ENCODE results near the gene NUFIP1.
"Not testable (repeated sequence)": the region's sequence is repeated elsewhere in the genome, so short reads cannot be mapped to it uniquely, and the experiment has no call there.

NUFIP1 gene

DNA sequence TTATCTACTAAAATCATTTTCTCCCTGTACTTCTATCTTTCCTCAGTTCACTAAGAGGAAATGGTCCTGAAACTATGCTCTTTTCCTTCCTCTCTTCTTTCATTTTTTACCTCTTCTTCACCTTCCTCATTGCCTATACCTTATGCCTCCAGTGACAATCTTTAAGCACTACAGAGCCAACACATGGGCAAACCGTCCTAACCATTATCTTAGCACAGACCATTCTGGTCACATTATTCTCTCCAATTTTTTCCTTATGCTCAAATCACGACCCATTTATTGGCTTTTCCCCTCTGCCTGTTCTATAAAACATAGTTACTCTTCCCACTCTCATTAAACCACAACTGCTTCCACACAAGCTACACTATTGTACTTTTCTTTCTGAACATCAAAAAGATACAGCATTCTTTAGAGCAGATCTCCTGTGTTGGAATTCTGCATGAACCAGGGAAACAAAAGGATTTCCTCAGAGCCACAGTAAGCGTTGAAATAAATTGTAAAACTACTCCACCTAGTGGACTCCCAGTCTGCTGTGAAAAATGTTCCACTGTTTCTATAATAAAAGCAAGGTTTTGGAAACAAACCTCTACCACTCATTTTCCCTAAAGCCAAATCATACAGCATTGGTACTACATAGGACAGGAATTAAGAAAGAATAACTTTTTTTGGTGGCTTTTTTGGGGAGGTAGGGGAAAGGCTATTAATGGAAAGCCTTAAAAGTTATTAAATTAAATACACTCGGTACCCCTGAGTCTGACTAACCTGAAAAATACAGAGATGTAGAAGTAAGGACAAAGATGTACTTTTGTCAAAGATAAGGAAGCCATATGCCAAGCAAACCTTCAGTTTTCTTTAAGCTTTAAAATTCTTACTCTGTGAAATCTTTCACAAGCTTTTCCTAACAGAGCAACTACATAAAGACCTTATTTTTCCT, 19.5 kb downstream of the NUFIP1 start:
- no peak for DNase-seq

DNA sequence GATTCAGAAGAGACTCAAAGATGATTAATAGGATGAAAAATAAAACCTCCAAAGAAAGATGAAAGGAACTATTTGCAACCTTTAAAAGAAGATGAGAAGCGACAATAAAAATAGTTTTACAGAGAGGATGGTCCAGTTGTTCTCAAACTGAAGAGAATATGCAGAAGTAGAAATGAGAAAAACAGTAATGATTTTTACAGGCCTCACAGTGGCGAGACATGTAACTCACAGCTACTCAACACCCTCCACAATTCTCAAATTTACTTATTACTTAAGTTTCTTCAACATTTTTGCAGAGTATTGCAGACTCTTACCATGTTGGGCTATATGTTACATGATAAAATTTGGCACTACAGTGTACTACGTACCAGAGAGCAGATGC, 20.8 kb downstream of the NUFIP1 start:
- no peak for DNase-seq

DNA sequence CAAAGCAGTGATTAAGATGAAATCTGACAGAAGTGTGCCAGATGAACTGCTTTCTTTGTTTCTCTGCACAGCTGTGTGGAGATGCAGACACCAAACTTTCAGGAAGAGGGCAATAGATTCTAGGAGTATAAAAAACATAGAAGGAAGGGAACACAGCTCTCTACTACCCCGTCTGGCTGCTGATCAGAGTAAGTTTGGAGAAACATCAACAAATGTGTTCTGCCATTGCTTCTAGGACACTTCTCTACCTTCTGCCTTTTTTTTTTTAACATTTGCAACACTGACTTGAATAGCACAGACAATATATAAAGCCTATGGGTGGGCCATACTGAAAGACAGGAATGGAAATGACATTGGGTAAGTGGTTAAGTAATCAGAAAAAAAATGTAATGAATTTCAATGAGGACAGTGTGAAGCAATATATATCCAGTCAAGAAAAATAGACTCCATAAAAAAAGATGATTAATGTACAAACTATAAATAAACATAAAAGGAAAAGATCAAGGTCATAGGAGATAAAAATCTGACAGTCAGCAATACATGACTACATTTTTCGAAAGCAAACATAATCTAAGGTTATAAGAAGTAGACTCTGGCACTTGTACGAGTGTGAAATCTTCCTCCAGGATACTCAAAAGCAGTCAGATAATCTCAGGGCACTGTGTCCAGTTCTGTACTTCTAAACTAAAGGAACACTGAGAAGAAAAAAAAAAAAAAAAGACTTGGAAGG, 21.4 kb downstream of the NUFIP1 start:
- DNase-seq, result no peak

DNA sequence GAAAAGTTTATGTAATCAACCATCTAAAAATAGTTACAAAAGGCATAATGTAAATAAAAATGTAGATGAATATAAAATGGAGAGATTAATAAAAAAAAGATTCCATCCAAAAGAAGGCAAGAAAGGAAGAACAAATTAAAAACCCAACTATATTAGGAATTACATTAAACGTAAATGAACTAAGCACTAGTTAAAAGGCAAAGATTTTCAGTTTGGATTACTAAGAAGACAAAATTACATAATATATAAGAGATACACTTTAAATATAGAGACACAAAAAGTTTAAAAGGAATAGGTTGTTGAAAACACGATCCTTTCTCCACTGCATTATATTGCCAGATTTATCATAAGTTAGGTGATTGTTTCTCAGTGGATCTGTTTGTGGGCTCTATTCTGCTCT, 27.3 kb downstream of the NUFIP1 start:
- DNase-seq, result no peak

DNA sequence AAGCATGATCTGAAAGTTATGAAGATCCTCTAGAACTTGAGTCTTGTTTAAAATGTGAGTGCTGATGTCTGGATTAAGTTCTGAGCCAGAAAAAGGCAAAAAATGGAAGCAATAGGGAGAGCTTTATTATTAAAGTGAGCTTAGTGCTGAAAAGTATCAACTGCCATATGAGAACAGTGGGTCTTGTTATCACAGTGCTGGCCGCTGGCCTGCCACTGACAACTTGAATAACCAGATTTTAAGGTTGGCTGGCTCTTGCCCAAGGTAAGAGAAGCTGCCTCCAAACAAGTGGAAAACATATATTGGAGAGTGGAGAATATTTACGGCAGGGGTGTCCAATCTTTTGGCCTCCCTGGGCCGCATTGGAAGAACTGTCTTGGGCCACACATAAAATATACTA, 33.9 kb downstream of the NUFIP1 start:
- no peak for DNase-seq

DNA sequence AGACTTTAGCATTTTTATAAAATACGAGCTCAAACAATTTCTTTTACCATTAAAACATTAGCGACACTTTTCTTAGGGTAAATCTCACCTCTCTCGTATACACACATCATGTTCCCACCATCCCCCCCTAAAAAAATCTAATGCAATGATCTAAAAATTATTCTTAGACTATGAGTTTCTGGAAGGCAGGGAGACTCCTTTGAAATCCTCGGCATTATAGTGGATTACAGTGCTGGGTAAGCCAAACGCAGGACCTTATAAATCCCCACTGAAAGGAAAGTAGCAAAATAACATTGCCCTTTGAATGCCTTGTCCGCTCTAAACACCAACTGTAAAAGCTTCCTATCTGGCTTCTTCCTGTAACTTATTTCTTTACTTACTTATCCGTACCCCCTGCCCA, 35.0 kb downstream of the NUFIP1 start:
- no peak for DNase-seq

DNA sequence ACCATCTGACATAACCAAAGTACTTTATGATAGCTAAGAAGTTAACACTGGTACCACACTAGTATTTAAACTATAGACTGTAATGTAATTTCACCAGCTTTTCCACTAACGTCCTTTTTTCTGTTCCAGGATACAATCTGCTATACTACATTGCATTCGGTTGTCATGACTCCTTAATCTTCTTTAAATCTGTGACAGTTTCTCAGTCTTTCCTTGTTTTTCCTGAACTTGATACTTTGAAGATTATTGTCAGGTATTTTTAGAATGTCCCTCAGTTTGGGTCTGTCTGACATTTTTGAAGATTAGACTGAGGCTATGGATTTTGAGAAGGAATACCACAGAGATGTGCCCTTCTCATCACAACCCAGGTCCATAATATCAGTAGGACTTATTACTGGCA, 36.6 kb downstream of the NUFIP1 start:
- no peak for DNase-seq

DNA sequence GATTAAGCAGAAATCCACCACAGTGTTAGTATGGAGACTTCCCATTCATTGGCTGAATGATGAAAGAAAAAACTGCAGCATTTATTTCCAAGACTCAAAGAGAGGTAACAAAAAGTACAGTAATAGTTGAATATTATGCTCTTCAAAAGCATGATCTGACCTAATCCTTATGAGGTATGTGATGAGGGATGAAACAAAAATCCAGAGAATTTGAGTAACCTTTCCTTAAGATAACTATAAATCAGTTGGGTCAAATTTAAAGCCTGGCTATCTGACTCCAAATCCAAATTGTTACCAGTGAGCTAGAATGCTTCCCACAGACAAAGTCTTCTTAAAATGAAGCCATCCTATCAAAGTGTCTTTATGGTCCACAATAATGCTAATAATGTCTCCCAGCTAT, 38.1 kb downstream of the NUFIP1 start:
- no peak for DNase-seq

DNA sequence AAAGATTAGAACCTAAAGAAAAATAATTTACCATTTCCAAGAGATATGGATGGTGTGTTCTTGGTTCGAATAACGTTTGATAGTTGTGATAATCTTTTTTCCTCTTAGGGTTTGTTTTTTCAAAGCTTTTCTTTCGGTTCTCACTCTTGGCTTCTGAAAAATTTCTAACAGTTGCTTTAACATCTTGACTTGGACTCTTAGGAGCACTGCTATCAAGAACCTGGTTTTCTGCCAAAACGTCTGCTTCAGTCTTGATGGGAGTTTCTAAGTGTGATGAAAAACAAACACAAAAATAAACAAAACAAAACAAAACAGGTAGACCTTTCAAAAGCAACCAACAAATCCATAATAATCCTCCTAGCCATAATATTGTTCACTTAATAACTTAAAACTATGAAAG, 45.9 kb downstream of the NUFIP1 start:
- not testable (repeated sequence) for DNase-seq

DNA sequence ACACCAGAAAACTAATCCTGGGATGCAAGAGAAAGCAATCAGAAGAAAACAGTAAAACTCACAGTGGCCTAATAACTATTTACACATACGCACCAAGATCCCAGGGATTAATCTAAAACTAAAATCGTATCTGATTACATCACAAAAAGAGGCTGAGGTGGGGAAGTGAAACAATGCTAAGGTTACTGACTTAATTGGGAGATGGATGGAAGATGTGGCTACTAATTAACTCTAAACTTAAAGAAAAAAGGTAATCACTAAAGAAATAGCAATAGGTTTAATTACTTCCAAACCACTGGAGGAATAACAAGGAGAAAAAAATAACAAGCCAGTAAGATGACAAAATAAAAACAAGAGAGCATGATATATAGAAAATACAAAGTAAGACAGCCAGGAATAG, 50.4 kb downstream of the NUFIP1 start:
- DNase-seq, result no peak

DNA sequence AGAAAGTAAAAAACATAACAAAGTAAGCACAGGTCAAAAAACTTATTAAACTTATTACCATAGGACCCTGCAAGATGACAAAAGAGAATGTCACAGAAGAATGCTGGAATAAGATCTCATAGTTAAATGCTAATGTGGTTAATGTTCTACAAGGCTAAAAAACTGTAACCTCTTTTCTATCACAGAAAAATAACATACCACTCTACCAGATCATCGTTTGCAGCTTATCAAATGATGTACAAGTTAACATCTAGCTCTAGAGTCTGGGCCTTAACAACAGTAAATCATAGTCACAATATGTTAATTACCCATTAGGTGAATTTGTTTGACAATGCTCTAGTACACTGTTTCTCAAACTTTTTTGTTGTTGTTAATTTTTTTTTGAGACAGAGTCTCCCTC, 53.0 kb downstream of the NUFIP1 start:
- DNase-seq, result no peak

DNA sequence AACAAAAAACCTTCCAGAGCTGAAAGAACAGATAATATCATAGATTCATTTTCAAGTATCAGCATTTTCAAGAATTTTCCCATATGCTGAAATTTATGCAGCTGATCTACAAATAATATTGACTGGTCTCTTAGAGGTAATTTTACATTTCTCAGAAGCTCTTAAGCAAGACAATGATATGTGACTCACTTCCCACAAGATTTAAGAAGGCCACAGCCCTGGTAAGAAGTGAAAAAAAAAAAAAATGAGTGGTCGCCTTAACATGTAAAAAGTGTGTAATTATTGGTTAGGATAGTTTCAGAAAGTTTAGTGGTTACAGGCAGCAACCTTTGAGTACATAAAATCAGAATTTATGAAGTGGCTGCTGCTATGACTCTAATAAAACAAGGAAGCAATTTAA, 54.5 kb downstream of the NUFIP1 start:
- DNase-seq, result no peak

DNA sequence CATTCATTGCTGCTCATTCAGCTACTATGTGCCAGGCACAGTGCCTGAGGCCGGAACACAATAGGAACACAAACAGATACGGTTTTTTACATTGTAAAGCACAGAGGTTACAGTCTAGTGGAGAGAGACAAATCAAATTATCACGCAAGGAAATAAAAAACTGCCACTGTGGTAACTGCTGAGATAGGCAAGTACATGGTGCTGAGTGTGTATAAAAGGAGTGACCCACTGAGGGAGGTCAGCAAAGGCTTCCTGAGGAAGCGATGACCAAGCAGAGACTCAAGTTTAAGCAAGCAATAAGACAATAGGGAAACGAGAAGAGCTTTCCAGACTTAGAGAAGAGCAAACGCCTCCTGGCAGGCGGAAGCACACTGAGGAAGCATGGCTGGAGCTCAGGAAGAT, 56.4 kb downstream of the NUFIP1 start:
- no peak for DNase-seq

DNA sequence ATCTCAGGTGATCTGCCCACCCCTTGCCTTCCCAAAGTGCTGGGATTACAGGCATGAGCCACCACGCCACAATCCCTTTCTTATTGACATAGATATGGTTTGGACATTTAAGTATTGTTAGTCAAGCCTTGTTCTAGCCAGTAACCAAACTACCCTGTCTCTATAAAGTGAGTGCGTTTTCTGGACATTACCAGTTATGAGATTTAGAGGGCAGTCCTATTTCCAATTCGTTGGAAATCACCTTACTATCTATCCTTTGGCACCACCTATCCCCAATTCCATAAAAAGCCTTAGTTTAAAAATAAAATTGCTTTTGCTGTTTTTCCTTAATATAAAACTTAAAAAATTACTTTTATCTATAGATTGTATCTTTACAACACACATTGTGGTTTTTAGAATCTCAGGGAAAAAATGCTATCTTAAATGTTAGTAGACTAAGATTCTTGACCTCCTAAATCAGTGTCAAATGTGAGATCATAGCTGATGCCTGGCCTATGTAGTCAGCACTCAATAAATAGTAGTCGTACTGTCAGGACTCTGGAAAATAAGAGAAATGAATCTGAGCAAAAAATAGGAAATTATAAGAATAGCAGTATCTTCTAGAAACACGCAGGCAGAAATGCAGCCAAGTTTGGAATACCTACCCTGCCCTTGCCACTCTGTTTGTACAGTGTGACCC, 57.0 kb downstream of the NUFIP1 start:
- no peak for DNase-seq

DNA sequence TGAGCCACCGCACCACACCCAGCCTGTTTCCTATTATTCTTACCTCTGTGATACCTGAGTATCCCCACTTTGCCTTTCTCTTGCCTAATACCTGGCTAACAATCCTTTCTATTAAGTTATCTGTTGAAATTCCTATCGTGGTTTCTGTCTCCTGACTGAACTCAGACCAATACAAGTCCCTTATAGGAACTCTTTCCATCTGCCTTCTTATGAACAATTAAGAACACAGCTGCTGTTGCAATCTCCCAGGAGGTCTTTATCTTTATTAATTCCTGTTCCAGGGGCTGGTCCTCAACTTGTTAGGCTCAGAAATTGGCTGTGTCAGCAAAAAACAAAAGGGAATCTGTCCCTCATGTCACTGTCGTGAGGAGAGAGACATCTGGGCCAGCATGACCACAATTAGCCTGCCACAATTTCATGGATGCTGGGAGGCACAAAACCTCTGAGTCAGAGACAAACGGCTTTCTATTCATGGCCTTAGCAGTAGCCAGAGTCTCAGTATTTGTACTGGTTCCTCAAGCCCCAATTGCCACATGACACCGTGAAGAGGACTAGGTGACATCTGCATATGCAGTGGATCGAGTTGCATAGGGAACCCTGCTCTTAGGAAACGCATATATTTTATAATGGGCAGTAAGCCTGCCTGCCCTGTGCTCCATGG, 58.2 kb downstream of the NUFIP1 start:
- no peak for DNase-seq

DNA sequence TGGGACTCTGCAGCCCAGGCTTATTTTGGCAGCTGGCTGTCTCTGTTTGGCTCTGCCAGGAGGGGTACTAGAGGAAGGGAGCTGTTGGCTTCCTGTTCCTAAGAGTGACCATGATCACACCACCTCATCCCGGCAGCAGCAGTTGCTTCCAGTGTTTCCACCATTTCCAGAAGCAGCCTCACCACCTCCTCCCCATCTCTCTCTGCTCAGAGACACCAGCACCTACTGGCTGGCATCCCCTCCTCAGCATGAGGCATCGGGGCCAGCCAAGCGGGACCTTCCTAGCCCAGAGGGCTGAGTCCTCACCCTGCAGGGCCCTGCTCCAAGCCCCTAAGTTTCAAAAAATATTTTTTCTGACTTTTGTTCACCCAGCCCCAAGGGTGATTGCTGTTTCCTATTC, 59.0 kb downstream of the NUFIP1 start:
- DNase-seq, result no peak

DNA sequence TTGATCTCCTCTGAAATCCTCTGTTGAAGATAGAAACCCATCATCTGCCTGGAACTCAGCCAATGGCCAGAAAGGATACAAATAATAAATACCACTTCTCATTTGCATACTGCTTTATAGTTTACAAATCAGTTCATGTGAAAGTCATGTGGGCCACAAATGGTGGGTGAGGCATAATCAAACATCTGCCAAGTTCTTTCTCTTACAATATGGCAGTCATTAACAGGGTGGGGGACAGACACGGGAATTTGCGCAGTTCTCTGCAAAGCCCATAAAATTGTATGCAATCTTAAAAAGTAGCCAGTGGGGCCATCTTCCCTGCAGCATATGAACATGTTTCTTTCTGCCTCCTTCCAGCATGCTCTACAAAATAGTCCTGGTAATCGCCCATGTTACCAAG, 59.6 kb downstream of the NUFIP1 start:
- DNase-seq, result no peak

DNA sequence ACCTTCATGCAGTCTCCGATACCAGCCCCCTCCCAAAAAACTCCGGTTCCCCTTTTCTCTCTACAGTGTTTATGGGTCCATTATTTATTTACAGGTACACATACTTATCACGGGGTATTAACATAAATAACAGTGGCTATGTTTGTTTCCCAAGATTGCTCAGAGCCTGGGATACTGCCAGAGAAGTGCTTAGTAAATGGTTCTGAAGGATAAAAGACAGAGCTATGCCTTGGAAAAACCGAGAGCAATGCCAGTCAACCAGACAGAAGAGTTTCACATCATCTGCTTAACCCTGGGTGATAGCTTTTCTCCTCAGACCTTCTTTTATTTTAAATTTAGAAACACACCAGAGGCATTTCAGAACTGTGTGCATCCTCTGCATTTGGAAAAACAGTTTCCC, 61.3 kb downstream of the NUFIP1 start:
- DNase-seq, result no peak

DNA sequence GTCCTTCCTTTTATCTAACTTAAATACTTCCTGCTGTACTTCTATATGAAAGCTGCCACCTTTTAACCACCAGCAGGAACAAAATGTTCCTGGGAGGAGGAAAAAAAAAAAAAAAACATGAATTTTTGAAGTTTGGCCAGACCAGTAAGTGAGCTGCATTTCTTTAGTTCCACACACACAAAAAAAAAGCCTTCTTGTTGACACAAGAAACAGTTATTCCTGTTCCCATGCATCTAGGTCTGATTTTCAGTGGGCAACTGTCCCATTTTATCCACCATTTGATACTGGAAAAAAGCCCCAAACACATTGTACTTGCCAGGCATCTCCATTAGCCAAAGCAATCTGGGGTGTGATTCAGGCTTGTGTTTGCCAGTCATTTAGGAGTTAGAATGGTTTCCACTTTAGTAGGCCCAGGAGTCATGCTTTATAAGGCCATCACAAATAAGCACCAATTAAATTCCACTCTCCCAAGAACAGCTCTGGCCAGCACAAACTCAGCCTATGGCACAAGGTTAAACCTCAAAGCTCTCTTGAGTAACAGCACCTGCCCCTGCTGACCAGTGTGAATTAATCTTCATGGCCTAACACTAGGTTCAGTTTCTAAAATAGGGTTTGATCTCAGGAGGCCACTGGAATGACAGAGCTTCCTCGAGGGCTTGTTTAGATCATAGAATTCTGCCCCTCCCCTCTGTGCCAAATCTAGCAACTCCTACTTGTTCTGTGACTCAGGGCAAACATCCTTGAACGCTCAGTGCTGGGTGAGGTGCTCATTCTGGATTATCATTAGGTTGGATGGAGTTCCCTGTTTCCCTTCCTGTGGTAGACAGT, 67.1 kb downstream of the NUFIP1 start:
- DNase-seq, result no peak

DNA sequence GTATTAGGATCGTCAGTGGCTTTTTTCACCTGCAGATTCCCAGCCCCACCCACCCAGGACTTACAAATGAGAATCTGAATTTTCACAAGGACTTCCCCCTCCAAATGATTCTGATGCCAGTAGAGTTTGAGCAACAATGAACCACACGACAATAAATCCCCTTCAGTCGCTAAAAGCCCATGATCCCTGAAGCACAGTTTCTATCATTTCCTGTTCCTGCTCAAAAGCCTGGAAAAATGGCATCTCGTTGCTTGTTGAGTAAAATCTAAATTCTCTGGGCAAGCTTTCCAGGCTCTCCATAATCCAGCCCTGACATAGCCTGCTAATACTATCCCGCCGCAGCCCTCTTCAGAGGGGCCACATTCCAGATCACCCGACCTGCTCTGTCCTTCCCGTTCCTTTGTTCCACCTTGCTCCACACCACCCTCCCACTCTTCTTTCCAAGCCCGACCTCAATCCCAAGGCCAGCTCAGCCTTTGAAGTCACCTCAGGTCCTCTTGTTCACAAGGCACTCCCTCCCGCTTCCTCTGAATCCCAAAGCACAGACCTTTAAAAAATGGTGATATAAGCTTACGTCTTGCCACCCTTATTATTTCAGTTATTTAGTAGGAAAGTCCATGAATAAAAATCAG, 67.9 kb downstream of the NUFIP1 start:
- DNase-seq, result no peak

DNA sequence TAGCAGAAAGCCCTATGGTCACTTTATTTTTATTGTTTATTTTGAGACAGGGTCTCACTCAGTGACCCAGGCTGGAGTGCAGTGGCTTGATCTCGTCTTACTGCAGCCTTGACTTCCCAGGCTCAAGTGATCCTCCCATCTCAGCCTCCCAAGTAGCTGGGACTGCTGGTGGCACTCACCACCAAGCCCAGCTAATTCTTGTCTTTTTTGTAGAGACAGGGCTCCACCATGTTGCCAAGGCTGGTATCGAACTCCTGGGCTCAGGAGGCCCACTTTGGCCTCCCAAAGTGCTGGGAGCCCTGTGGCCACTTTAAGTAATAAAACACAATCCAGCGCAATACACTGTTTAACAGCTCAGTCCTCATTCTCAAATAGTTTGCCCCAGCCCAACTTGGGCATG, 69.3 kb downstream of the NUFIP1 start:
- no peak for DNase-seq

Measured in CD4-positive, alpha-beta T cell treated with Interleukin-6 for 4 hours (primary cell).